IMR-90 (cell line): ENCODE data around the gene METTL5. TPM values are rescaled to one million over a fixed set of nuclear protein-coding genes. Genes with fewer than 3 reads are reported as not detected.
"Not testable (repeated sequence)": the region's sequence is repeated elsewhere in the genome, so short reads cannot be mapped to it uniquely, and the experiment has no call there.

Experiments
- ATAC-seq: fragments of 200-7000 bp; cut with Tn5 transposase; 2 replicates; pipeline ENCODE4 v1.9.1; 2020; ENCODE audit warnings: low read depth, mild to moderate bottlenecking, moderate library complexity
- BruUV-seq: library from RNA; stranded (reverse); fragments of 400-500 nt; replicated peaks from 2 replicates; lab custom pipeline; 2021; lab: Mats Ljungman, UMichigan
- CTCF ChIA-PET: fragments of 300-600 bp; formaldehyde crosslinking; extraction: SDS; loops from one replicate; lab custom pipeline; 2021; ENCODE audit warnings: antibody characterized with exemption; lab: Yijun Ruan, JAX
- POLR2A ChIA-PET: fragments of 300-600 bp; sonication (Branson Sonifier 250); formaldehyde crosslinking; loops from one replicate; lab custom pipeline; 2022; ENCODE audit warnings: antibody characterized with exemption; ENCODE audit not compliant: unreplicated experiment; lab: Charles Lee
- DNase-seq: peaks from one replicate; pipeline ENCODE4 v3.0.0; 2013
- H2AFZ ChIP-seq: replicated peaks from 2 replicates; pipeline ENCODE3; 2013; ENCODE audit warnings: low read length, mild to moderate bottlenecking; ENCODE audit not compliant: poor library complexity
- H2AK5ac ChIP-seq: 2 replicates; pipeline ENCODE4 v1.6.1; 2013; ENCODE audit warnings: low read depth, low read length, inconsistent platforms
- H2AK9ac ChIP-seq: replicated peaks from 2 replicates; pipeline ENCODE3; 2013; ENCODE audit warnings: mild to moderate bottlenecking, low read depth, low read length, moderate library complexity; ENCODE audit not compliant: poor library complexity
- H2BK120ac ChIP-seq: 2 replicates; pipeline ENCODE4 v1.6.1; 2013; ENCODE audit warnings: low read depth, low read length, inconsistent platforms
- H2BK15ac ChIP-seq: 3 replicates; pipeline ENCODE4 v1.6.1; 2013; ENCODE audit warnings: low read depth, low read length, inconsistent platforms
- H2BK20ac ChIP-seq: 2 replicates; pipeline ENCODE4 v1.6.1; 2013; ENCODE audit warnings: low read depth, mild to moderate bottlenecking, inconsistent platforms, low read length, moderate library complexity
- H2BK5ac ChIP-seq: 2 replicates; pipeline ENCODE4 v1.6.1; 2013; ENCODE audit warnings: mild to moderate bottlenecking, low read depth, low read length, inconsistent platforms; ENCODE audit not compliant: poor library complexity, severe bottlenecking
- H3K14ac ChIP-seq: replicated peaks from 2 replicates; pipeline ENCODE4 v1.6.1; 2013; ENCODE audit warnings: low read depth, low read length, inconsistent platforms
- H3K18ac ChIP-seq: 2 replicates; pipeline ENCODE4 v1.6.1; 2013; ENCODE audit warnings: low read depth, low read length, control low read depth
- H3K23ac ChIP-seq: 2 replicates; pipeline ENCODE4 v1.6.1; 2013; ENCODE audit warnings: low read depth, low read length, inconsistent platforms
- H3K27ac ChIP-seq: 2 replicates; pipeline ENCODE4 v1.5.1; 2013; ENCODE audit warnings: mild to moderate bottlenecking, control low read depth, low read length; ENCODE audit not compliant: insufficient read depth
- H3K27me3 ChIP-seq: 2 replicates; pipeline ENCODE4 v1.6.1; 2013; ENCODE audit warnings: low read length; ENCODE audit not compliant: control insufficient read depth, insufficient read depth
- H3K36me3 ChIP-seq: 2 replicates; pipeline ENCODE4 v1.6.1; 2013; ENCODE audit warnings: low read length, mixed read lengths; ENCODE audit not compliant: control insufficient read depth, insufficient read depth
- H3K4ac ChIP-seq: 2 replicates; pipeline ENCODE4 v1.6.1; 2013; ENCODE audit warnings: low read depth, low read length, inconsistent platforms
- H3K4me1 ChIP-seq: 2 replicates; pipeline ENCODE4 v1.6.1; 2013; ENCODE audit warnings: low read length, mixed read lengths; ENCODE audit not compliant: control insufficient read depth, insufficient read depth
- H3K4me2 ChIP-seq: 2 replicates; pipeline ENCODE4 v1.6.1; 2013; ENCODE audit warnings: low read depth, mild to moderate bottlenecking, control low read depth, low read length, moderate library complexity
- H3K4me3 ChIP-seq: 2 replicates; pipeline ENCODE4 v1.5.1; 2013; ENCODE audit warnings: low read depth, mild to moderate bottlenecking, control low read depth, low read length, moderate library complexity; ENCODE audit not compliant: insufficient read depth
- H3K56ac ChIP-seq: 2 replicates; pipeline ENCODE4 v1.6.1; 2013; ENCODE audit warnings: low read length, inconsistent platforms; ENCODE audit not compliant: insufficient read depth; ENCODE audit errors: extremely low read depth
- H3K79me1 ChIP-seq, 2 experiments: 2 replicates each; pipeline ENCODE4 v1.6.1; 2013; ENCODE audit warnings: low read length in 2 of 2, inconsistent platforms in 1 of 2, low read depth in 1 of 2
- H3K9ac ChIP-seq: 2 replicates; pipeline ENCODE4 v1.6.1; 2013; ENCODE audit warnings: low read depth, low read length, control low read depth
- H3K9me1 ChIP-seq: 2 replicates; pipeline ENCODE4 v1.6.1; 2013; ENCODE audit warnings: low read length, inconsistent platforms; ENCODE audit not compliant: insufficient read depth
- H3K9me3 ChIP-seq: 2 replicates; pipeline ENCODE4 v1.6.1; 2013; ENCODE audit warnings: low read length; ENCODE audit not compliant: control insufficient read depth, insufficient read depth
- H4K20me1 ChIP-seq: 2 replicates; pipeline ENCODE4 v1.6.1; 2013; ENCODE audit warnings: low read length, inconsistent platforms; ENCODE audit not compliant: insufficient read depth
- H4K5ac ChIP-seq: 2 replicates; pipeline ENCODE4 v1.6.1; 2013; ENCODE audit warnings: mild to moderate bottlenecking, low read depth, low read length, control low read depth
- H4K8ac ChIP-seq, 2 experiments: 2 replicates each; pipeline ENCODE4 v1.6.1; 2013; ENCODE audit warnings: low read depth in 2 of 2, low read length in 2 of 2, control low read depth in 1 of 2, inconsistent platforms in 1 of 2
- H4K91ac ChIP-seq: 2 replicates; pipeline ENCODE4 v1.6.1; 2013; ENCODE audit warnings: low read depth, low read length, inconsistent platforms; ENCODE audit not compliant: insufficient read depth
- WGBS, 2 experiments: methylation state at CpG; one replicate each; pipeline versions ENCODE4 v1.1.5 to v1.1.7; 2013; ENCODE audit warnings: missing lambda C conversion rate in 2 of 2; ENCODE audit not compliant: insufficient read length in 1 of 2; ENCODE audit errors: extremely low coverage in 2 of 2; 5-methylcytosine and 5-hydroxymethylcytosine counted together
- dilution Hi-C: fragments of 300-500 bp; cut with HindIII; formaldehyde crosslinking; loops from one replicate; pipeline ENCODE4 v1.14.3; 2018; ENCODE audit warnings: low sequenced_read_pairs; ENCODE audit not compliant: unreplicated experiment
- in situ Hi-C: fragments of 300-500 bp; cut with MboI; formaldehyde crosslinking; loops from 3 replicates; pipeline ENCODE4 v1.14.3; 2019; ENCODE audit warnings: low sequenced_read_pairs, inconsistent platforms, mixed read lengths
- intact Hi-C: fragments of 100-400 bp; cut with micrococcal nuclease; formaldehyde crosslinking; loops from 2 replicates; pipeline ENCODE4 v1.10.0; 2022
- polyA plus RNA-seq, 3 experiments: library from polyadenylated mRNA; depleted of rRNA; stranded (reverse); fragments of >200 nt; gene quantifications; 2 replicates each; pipeline ENCODE4 v1.2.3, GENCODE V29; 2012; ENCODE audit warnings: low replicate concordance in 1 of 3
- total RNA-seq: library from RNA; depleted of rRNA; stranded (reverse); fragments of >200 nt; gene quantifications from 2 replicates; pipeline ENCODE4 v1.2.3, GENCODE V29; 2012

The METTL5 gene
- total and polyA plus RNA-seq, 2 of the 4 experiments (the other 2 are of a cell fraction), result 38.3 to 49.8 TPM

DNA sequence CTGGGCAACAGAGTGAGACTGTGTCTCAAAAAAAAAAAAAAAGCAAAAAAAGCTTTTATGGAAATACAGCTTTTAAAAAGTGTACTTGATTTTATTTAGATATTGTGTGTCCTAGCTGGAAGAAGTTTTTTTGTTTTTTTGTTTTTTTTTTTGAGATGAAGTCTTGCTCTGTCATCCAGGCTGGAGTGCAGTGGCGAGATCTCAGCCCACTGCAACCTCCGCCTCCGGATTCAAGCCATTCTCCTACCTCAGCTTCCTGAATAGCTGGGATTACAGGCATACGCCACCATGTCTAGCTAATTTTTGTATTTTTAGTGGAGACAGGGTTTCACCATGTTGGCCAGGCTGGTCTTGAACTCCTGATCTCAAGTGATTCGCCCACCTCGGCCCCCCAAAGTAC, 41.5 kb upstream of the METTL5 start:
- H3K18ac ChIP-seq, H3K4me1 ChIP-seq, H4K5ac ChIP-seq, H2AK5ac ChIP-seq, H3K4me2 ChIP-seq, H3K56ac ChIP-seq, H3K27ac ChIP-seq, H4K8ac ChIP-seq, H4K20me1 ChIP-seq, H3K9ac ChIP-seq, H2AK9ac ChIP-seq, H4K91ac ChIP-seq, ATAC-seq, H3K27me3 ChIP-seq, H3K9me3 ChIP-seq, intact Hi-C loops, in situ Hi-C loops, H3K23ac ChIP-seq, H2BK20ac ChIP-seq, BruUV-seq, POLR2A ChIA-PET, dilution Hi-C loops, H2AFZ ChIP-seq, H3K4ac ChIP-seq, H2BK120ac ChIP-seq, H2BK15ac ChIP-seq, H2BK5ac ChIP-seq, H3K9me1 ChIP-seq, H3K36me3 ChIP-seq, H3K4me3 ChIP-seq, DNase-seq, H3K14ac ChIP-seq: not testable (repeated sequence)
- no CpG with 5 or more reads among the region's 6 CpGs for WGBS, 2 experiments
- CTCF ChIA-PET, result interaction anchor here (0.6 kb wide), 1 partner anchor 41 kb away, joined by 3 read pairs; no protein-coding TSS in a partner anchor
- H3K79me1 ChIP-seq, result peaks cover 25 to 34% of the 10 kb centered on the region in 2 experiments
